ENCODE data around the gene TRIL. TPM values are rescaled to one million over a fixed set of nuclear protein-coding genes. Genes with fewer than 3 reads are reported as not detected.

The TRIL gene
- total and polyA plus RNA-seq, 10 donors, result 0.33 to 10.0 (median 3.9) TPM

DNA sequence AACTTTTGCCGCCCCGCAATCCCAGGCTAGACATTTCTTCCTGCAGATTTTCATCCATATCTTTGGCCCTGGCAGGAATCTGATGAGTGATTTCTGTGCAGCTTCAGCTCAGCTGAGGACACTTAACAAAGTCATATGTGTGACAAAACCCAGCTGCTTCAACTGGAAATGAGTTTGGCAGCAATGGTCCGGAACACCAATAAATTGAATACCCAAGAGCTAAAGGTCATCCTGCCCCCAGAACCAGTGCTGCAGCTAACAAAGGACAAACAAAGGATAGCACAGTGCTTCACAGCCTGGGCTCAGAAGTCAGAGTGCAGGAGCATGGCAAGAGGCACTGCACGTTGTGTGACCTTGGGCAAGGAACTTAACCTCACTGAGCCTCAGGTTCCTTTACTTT, 40.0 kb upstream of the TRIL start:
- intact Hi-C loops (cut with DNase I; ENCODE audit: low total_unique reads), result no loop called here
- DNase-seq, result no peak
- H3K4me1 ChIP-seq, result peaks cover 10 to 32% (median 24%) of the 10 kb centered on the region in 6 donors
- TF ChIP-seq, protein P1, sequence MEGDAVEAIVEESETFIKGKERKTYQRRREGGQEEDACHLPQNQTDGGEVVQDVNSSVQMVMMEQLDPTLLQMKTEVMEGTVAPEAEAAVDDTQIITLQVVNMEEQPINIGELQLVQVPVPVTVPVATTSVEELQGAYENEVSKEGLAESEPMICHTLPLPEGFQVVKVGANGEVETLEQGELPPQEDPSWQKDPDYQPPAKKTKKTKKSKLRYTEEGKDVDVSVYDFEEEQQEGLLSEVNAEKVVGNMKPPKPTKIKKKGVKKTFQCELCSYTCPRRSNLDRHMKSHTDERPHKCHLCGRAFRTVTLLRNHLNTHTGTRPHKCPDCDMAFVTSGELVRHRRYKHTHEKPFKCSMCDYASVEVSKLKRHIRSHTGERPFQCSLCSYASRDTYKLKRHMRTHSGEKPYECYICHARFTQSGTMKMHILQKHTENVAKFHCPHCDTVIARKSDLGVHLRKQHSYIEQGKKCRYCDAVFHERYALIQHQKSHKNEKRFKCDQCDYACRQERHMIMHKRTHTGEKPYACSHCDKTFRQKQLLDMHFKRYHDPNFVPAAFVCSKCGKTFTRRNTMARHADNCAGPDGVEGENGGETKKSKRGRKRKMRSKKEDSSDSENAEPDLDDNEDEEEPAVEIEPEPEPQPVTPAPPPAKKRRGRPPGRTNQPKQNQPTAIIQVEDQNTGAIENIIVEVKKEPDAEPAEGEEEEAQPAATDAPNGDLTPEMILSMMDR (IDR thresholded peaks at IDR 0.05 in 8 of 11, conservative IDR thresholded peaks at IDR 0.05 in 3 of 11), result no peak
- peak in 2 of 3 donors; percentile 32 to 80 for TF ChIP-seq POLR2AphosphoS5 (IDR thresholded peaks at IDR 0.05)
- TF ChIP-seq POLR2A (IDR thresholded peaks at IDR 0.05), result no peak
- H3K27me3 ChIP-seq (replicated peaks in 1 of 7), result no peaks in the 10 kb centered on the region
- no peak overlapping the region for H3K4me3 ChIP-seq
- H3K27ac ChIP-seq, result peak overlapping the region in 6 of 8 donors; percentile 15 to 59 (median 52)
- H3K36me3 ChIP-seq, result no peaks in the 10 kb centered on the region
- no peaks in the 10 kb centered on the region for H3K9me3 ChIP-seq
- WGBS, 5 donors, result 50 to 71% (median 68%) methylated on average over 4 of the region's 4 CpGs

- peaks cover 10 to 32% (median 24%) of the 10 kb centered on the region in 6 donors for H3K4me1 ChIP-seq
- H3K27me3 ChIP-seq (replicated peaks in 1 of 7), result no peaks in the 10 kb centered on the region
- TF ChIP-seq POLR2A (IDR thresholded peaks at IDR 0.05), result no peak
- TF ChIP-seq POLR2AphosphoS5 (IDR thresholded peaks at IDR 0.05), result peak in 1 of 3 donors; percentile 78
- peak overlapping the region in 7 of 8 donors; percentile 18 to 55 (median 39) for H3K27ac ChIP-seq
- no peak overlapping the region for H3K4me3 ChIP-seq
- intact Hi-C loops (cut with DNase I; ENCODE audit: low total_unique reads), result no loop called here
- H3K9me3 ChIP-seq, result no peaks in the 10 kb centered on the region
- 47 to 80% (median 65%) methylated on average over 6 of the region's 6 CpGs for WGBS, 5 donors
- H3K36me3 ChIP-seq, result no peaks in the 10 kb centered on the region
- DNase-seq, result no peak
These were observed 38.7 kb upstream of the TRIL start for GRCh38 chr7:28996836-28997235.

GRCh38 chr7:28993371-28993770, 35.2 kb upstream of the TRIL start:
- TF ChIP-seq POLR2AphosphoS5 (IDR thresholded peaks at IDR 0.05) (no peak), POLR2A (IDR thresholded peaks at IDR 0.05) (no peak)
- intact Hi-C loops (cut with DNase I; ENCODE audit: low total_unique reads), result no loop called here
- WGBS, 5 donors, result 68 to 91% (median 86%) methylated on average over 4 of the region's 4 CpGs
- Histone ChIP-seq H3K4me1 (peaks cover 10 to 26% (median 17%) of the 10 kb centered on the region in 6 donors), H3K27me3 (replicated peaks in 1 of 7) (peaks cover 0 to 6% (median 0%) of the 10 kb centered on the region in 7 donors), H3K27ac (no peak overlapping the region), H3K36me3 (no peaks in the 10 kb centered on the region), H3K4me3 (no peak overlapping the region), H3K9me3 (no peaks in the 10 kb centered on the region)
- no peak for DNase-seq

DNA sequence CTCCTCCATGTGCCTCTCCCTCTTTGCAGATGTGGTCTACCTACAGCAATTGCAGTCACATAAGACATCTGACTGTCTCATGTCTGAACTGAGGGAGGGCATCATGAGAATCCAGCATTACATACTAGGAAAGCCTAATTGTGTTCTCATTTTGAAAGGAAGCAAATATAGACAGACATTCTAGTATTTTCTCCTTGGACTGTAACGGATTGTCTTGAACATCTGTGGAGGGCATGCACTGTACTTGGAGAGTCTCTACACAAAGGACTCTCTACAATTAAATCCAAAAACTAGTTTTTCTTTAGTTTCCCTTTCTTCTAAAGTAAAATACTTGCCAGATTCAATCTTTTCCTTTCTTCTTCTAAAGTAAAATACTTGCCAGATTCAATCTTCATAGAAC, 34.7 kb upstream of the TRIL start:
- no peaks in the 10 kb centered on the region for H3K36me3 ChIP-seq
- WGBS, 5 donors, result 46 to 97% (median 83%) methylated on average over 1 of the region's 1 CpG

More for the DNA sequence above, 34.7 kb upstream of the TRIL start:
- no peak overlapping the region for H3K4me3 ChIP-seq
- peaks cover 7 to 20% (median 12%) of the 10 kb centered on the region in 6 donors for H3K4me1 ChIP-seq
- no peak overlapping the region for H3K27ac ChIP-seq
- intact Hi-C loops (cut with DNase I; ENCODE audit: low total_unique reads), result no loop called here
- TF ChIP-seq POLR2A (IDR thresholded peaks at IDR 0.05) (no peak), POLR2AphosphoS5 (IDR thresholded peaks at IDR 0.05) (no peak)
- TF ChIP-seq, protein P1 (IDR thresholded peaks at IDR 0.05 in 8 of 11, conservative IDR thresholded peaks at IDR 0.05 in 3 of 11), result no peak
- H3K9me3 ChIP-seq, result no peaks in the 10 kb centered on the region
- no peak for DNase-seq
- peaks cover 0 to 6% (median 0%) of the 10 kb centered on the region in 7 donors for H3K27me3 ChIP-seq (replicated peaks in 1 of 7)

All from spleen (tissue), 11 donors.